ENCODE results near the gene ZFP2. TPM values are rescaled to one million over a fixed set of nuclear protein-coding genes. Genes with fewer than 3 reads are reported as not detected.

Gene ZFP2
- total RNA-seq, result 0.33 and 0.86 TPM in 2 replicates

GRCh38 chr5:178895615-178896571 lies at the start of gene ZFP2:
TSS of gene ZFP2 (plus strand) at chr5:178895913. CDS start at chr5:178931314, 35,401 bp downstream.

GRCh38 chr5:178859625-178860521 lies 35.8 kb upstream of the ZFP2 start, which contains the start of gene ZNF354B:
TSS of gene ZNF354B (plus strand) at chr5:178859953. CDS start at chr5:178861048, 1,095 bp downstream.

GRCh38 chr5:178940569-178941360 lies 45.1 kb downstream of the ZFP2 start, which contains the start of gene ZNF454:
TSS of gene ZNF454 (plus strand) at chr5:178941198. CDS start at chr5:178942792, 1,594 bp downstream.

Other genes starting within 250 kb of the ZFP2 start
- gene ZNF354A, start 165.3 kb upstream of the ZFP2 start, total RNA-seq, result 8.8 and 11.2 TPM in 2 replicates
- gene ZNF354B, start 36.0 kb upstream of the ZFP2 start, total RNA-seq, result 10.2 and 11.4 TPM in 2 replicates
- gene ZNF454, start 45.3 kb downstream of the ZFP2 start, total RNA-seq, result 0.98 and 1.1 TPM in 2 replicates
- gene GRM6, start 99.4 kb downstream of the ZFP2 start, total RNA-seq, result not detected in 2 replicates
- 4.2 and 4.4 TPM in 2 replicates for gene ZNF879, start 127.9 kb downstream of the ZFP2 start, total RNA-seq
- 5.6 and 6.4 TPM in 2 replicates for gene ZNF354C, start 164.5 kb downstream of the ZFP2 start, total RNA-seq